ENCODE data around the gene MPDU1. TPM values are rescaled to one million over a fixed set of nuclear protein-coding genes. Genes with fewer than 3 reads are reported as not detected.

Gene MPDU1
- total and polyA plus RNA-seq, 10 of the 15 experiments (the other 5 are each of a cell fraction or from before 2014, with no cell fraction given), result 3.6 to 138 (median 78.9) TPM

- TF ChIP-seq, protein P1, sequence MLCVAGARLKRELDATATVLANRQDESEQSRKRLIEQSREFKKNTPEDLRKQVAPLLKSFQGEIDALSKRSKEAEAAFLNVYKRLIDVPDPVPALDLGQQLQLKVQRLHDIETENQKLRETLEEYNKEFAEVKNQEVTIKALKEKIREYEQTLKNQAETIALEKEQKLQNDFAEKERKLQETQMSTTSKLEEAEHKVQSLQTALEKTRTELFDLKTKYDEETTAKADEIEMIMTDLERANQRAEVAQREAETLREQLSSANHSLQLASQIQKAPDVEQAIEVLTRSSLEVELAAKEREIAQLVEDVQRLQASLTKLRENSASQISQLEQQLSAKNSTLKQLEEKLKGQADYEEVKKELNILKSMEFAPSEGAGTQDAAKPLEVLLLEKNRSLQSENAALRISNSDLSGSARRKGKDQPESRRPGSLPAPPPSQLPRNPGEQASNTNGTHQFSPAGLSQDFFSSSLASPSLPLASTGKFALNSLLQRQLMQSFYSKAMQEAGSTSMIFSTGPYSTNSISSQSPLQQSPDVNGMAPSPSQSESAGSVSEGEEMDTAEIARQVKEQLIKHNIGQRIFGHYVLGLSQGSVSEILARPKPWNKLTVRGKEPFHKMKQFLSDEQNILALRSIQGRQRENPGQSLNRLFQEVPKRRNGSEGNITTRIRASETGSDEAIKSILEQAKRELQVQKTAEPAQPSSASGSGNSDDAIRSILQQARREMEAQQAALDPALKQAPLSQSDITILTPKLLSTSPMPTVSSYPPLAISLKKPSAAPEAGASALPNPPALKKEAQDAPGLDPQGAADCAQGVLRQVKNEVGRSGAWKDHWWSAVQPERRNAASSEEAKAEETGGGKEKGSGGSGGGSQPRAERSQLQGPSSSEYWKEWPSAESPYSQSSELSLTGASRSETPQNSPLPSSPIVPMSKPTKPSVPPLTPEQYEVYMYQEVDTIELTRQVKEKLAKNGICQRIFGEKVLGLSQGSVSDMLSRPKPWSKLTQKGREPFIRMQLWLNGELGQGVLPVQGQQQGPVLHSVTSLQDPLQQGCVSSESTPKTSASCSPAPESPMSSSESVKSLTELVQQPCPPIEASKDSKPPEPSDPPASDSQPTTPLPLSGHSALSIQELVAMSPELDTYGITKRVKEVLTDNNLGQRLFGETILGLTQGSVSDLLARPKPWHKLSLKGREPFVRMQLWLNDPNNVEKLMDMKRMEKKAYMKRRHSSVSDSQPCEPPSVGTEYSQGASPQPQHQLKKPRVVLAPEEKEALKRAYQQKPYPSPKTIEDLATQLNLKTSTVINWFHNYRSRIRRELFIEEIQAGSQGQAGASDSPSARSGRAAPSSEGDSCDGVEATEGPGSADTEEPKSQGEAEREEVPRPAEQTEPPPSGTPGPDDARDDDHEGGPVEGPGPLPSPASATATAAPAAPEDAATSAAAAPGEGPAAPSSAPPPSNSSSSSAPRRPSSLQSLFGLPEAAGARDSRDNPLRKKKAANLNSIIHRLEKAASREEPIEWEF (IDR thresholded peaks at IDR 0.05; ENCODE audit: insufficient replicate concordance, low read depth, low read length), result peak; percentile 62
- peak; percentile 96 for TF ChIP-seq POLR2AphosphoS5 (IDR thresholded peaks at IDR 0.05; ENCODE audit: low read length)
- TF ChIP-seq, protein P2, sequence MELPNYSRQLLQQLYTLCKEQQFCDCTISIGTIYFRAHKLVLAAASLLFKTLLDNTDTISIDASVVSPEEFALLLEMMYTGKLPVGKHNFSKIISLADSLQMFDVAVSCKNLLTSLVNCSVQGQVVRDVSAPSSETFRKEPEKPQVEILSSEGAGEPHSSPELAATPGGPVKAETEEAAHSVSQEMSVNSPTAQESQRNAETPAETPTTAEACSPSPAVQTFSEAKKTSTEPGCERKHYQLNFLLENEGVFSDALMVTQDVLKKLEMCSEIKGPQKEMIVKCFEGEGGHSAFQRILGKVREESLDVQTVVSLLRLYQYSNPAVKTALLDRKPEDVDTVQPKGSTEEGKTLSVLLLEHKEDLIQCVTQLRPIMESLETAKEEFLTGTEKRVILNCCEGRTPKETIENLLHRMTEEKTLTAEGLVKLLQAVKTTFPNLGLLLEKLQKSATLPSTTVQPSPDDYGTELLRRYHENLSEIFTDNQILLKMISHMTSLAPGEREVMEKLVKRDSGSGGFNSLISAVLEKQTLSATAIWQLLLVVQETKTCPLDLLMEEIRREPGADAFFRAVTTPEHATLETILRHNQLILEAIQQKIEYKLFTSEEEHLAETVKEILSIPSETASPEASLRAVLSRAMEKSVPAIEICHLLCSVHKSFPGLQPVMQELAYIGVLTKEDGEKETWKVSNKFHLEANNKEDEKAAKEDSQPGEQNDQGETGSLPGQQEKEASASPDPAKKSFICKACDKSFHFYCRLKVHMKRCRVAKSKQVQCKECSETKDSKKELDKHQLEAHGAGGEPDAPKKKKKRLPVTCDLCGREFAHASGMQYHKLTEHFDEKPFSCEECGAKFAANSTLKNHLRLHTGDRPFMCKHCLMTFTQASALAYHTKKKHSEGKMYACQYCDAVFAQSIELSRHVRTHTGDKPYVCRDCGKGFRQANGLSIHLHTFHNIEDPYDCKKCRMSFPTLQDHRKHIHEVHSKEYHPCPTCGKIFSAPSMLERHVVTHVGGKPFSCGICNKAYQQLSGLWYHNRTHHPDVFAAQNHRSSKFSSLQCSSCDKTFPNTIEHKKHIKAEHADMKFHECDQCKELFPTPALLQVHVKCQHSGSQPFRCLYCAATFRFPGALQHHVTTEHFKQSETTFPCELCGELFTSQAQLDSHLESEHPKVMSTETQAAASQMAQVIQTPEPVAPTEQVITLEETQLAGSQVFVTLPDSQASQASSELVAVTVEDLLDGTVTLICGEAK (IDR thresholded peaks at IDR 0.05; ENCODE audit: borderline replicate concordance), result no peak
- peak; percentile 68 for TF ChIP-seq TAF1 (IDR thresholded peaks at IDR 0.05; ENCODE audit: borderline replicate concordance, low read depth, low read length)
- TF ChIP-seq E2F8 (IDR thresholded peaks at IDR 0.05; ENCODE audit: low read depth, partially characterized antibody), result no peak
- no peak for TF ChIP-seq SMC3 (IDR thresholded peaks at IDR 0.05; ENCODE audit: borderline replicate concordance, low read length)
- no peak for TF ChIP-seq MAX (IDR thresholded peaks at IDR 0.05; ENCODE audit: low read depth, low read length)
- peak; percentile 65 for TF ChIP-seq BMI1 (IDR thresholded peaks at IDR 0.05; ENCODE audit: borderline replicate concordance)
- no peak for TF ChIP-seq RCOR1 (conservative IDR thresholded peaks at IDR 0.05; ENCODE audit: low read depth, low read length)
- 0 out of 2 replicates have a peak, but pooled peaks have one; percentile 33 for TF ChIP-seq TCF12 (IDR thresholded peaks at IDR 0.05; ENCODE audit: low read depth, low read length)
- no peak for TF ChIP-seq NFXL1 (IDR thresholded peaks at IDR 0.05; ENCODE audit: borderline replicate concordance)
Measured at GRCh38 chr17:7579001-7579833, 4.4 kb upstream of the MPDU1 start, which contains the start of gene CD68 (continued).

Measured in GM12878 (cell line).